GM10266 (cell line): ENCODE results near the gene CETN3.

Experiments used
- DNase-seq: peaks from one replicate; pipeline ENCODE4 v3.0.0; 2012; ENCODE audit errors: extremely low spot score
- TF ChIP-seq, protein P1 (sequence below): IDR thresholded peaks from 2 replicates; pipeline ENCODE4 v1.5.1; 2012; ENCODE audit warnings: mild to moderate bottlenecking, low read depth; ENCODE audit not compliant: control insufficient read depth, insufficient read depth; ENCODE audit errors: missing control alignments

The CETN3 gene

DNA sequence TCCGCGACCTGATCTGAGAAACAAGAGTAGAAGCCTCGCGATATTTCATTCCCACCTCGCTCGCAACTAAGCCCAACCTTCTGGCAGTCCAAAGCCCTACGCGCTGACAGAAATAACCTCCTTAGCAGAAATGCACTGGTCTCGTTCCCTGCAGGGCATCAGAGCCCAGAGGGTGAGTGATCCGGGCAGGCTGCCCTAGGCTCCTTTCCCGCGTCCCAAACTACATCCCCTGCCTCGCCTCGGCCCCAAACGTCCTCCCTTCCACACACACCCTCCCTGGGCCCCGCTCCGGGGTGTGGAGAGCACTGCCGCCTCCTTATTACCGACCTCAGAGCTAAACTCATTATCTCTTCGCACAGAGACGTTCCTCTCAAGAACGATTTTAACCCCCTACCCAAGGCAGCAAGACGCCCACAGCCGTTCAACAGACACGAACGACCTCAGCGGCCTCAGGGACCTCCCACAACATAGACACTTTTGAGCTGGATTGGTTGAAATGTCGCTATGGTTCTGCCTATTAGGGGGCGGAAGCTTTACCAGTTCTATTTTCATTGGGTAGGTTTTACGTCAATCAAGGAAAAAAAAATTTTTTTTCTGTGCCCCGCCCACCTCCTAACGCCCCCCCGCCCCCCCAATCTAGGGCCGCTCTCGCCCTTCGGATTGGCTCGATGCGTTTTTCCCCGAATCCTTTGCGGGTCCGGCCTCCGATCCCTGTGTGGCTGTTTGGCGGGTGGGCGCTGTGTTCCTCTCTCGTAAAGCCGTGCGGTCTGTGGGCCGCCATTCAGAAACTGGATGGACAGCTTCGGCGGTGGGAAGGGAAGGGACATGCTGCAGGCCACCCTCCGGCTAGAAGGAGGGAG lies at the start of gene CETN3:
TSS of gene CETN3 (minus strand) at position 439 of the 860 bp plus-strand sequence. CDS start at position 344, 95 bp downstream.
- TF ChIP-seq, protein P1, sequence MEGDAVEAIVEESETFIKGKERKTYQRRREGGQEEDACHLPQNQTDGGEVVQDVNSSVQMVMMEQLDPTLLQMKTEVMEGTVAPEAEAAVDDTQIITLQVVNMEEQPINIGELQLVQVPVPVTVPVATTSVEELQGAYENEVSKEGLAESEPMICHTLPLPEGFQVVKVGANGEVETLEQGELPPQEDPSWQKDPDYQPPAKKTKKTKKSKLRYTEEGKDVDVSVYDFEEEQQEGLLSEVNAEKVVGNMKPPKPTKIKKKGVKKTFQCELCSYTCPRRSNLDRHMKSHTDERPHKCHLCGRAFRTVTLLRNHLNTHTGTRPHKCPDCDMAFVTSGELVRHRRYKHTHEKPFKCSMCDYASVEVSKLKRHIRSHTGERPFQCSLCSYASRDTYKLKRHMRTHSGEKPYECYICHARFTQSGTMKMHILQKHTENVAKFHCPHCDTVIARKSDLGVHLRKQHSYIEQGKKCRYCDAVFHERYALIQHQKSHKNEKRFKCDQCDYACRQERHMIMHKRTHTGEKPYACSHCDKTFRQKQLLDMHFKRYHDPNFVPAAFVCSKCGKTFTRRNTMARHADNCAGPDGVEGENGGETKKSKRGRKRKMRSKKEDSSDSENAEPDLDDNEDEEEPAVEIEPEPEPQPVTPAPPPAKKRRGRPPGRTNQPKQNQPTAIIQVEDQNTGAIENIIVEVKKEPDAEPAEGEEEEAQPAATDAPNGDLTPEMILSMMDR = peak; percentile 10
- peak; percentile 76 for DNase-seq

DNA sequence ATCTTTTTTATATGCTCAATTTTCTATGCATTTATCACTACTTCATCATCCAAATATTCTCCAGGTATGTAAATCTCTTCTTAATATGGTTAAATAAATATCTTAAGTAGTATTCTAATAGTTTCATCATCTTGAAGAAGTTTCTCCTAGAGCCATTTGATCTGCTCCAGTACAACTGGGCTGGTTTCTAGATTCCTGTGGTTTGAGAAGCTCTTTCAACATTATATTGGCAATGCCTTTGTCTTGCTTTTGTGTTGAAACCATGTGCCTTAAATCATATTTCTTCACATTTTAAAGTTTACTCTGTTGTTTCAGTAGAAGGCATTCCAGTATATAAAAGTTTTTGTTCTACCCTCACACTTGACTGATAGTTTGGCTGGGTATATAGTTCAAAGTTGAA lies 37.4 kb upstream of the CETN3 start:
- TF ChIP-seq, protein P1 = no peak
- DNase-seq = no peak

DNA sequence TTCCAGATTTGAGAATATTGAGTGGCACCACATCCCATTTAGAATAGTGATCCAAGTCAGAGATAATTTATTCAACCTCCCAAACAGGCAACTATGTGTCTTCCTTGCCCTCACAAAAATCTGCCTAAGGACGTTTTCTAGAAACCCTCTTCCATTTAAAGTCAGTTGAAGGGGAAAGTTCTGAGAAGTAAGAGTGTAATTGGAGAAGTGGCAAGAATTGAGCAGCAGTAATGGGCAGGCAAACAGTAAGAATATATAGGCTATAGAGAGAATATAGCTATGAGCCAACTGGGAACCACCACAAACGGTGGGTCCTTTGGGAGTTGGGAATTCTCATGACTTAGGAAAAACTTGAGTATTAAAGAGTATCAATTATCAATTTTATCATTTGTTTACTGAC lies 31.1 kb upstream of the CETN3 start:
- DNase-seq = no peak
- TF ChIP-seq, protein P1 = no peak

DNA sequence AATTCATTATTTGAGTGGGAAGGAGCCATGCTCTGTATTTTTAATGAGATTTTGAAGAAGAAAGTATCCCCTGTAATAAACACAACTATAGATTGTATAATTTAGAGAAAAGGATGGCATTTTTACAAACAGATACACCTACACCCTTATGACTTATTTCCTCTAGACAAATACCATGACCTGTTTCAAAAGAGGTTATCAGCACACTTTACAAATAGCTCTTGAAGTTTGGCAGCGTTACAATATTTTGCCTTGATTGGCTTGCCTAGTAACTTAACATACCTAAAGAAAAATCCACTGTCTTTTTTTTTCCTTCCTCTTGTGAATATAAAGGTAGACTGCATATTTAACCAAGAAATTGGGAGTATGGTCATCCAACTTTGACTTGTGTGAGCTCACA lies 28.5 kb upstream of the CETN3 start:
- TF ChIP-seq, protein P1 = no peak
- DNase-seq = no peak

DNA sequence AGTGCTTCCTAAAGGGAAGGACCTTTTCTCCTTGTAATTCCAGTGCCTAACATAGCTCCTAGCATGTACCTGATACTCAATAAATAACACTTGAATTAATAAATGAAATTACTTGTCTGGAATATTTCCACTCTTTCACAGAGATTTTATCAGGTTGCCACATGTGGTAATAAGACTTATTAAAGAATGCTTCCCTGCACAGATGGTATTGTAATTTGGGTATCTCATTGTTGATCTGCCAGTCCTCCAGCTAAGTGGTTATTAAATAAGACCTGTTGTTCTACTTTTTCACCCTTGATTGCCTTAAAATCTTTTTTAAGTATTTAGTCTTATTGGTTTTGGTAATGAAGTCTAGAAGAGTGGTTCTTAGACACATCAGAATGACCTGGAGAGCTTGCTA lies 28.1 kb upstream of the CETN3 start:
- no peak for DNase-seq
- TF ChIP-seq, protein P1 = no peak

DNA sequence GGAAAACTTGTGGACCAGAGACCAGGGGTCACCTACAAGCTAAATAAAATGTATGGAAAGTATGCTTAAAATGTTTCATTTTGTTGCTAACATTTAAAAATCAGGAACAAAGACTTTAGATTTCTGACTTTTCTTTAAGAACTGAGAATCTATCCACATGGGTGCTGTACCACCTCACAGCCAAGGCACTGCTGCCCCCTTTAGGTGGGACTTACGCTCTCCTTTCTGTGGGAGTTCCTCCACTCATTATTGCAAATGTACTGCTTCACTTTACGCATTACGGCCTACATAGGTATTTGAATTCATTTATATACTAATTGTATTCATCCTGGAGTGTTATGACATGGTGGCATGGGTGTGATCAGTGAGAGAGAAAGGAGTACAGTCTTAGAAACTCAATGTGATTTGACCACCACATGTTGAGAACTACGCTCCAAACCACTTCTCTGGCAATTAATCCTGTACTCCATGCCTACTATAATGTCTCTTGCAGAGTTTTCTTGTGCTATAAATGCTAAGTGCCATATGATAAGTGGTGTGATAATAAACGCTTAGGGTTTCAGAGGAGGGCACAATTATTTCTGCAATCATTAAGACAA lies 24.7 kb upstream of the CETN3 start:
- TF ChIP-seq, protein P1 = peak; percentile 71
- DNase-seq = peak; percentile 10

DNA sequence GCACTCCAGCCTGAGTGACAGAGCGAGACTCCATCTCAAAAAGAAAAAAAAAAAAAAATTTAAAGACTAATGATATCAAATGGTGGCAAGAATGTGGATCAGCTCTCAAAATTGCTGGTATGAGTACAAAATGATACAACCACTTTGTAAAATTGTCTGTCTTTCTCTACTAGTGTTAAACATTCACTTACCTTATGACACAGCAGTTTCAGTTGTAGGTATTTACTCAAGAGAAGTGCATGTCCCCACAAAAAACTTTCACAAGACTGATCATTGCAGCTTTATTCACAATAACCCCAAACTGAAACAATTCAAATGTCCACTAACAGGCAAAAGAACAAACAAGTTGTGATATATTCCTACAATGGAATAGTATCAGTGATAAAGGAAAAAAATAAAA lies 14.7 kb upstream of the CETN3 start:
- TF ChIP-seq, protein P1 = no peak
- DNase-seq = no peak
